ENCODE data around the gene RIMBP2. TPM values are rescaled to one million over a fixed set of nuclear protein-coding genes. Genes with fewer than 3 reads are reported as not detected.

Gene RIMBP2
- total and polyA plus RNA-seq, 2 donors = 1.3 to 2.7 TPM

- WGBS = 83% methylated on average over 12 of the region's 12 CpGs
- Histone ChIP-seq H3K4me3 (ENCODE audit: low read depth, low read length) (no peak overlapping the region), H3K4me1 (ENCODE audit: insufficient read depth) (no peaks in the 10 kb centered on the region), H3K27ac (ENCODE audit: low read depth) (no peak overlapping the region), H3K36me3 (ENCODE audit: insufficient read depth) (no peaks in the 10 kb centered on the region)
- no peak for DNase-seq (ENCODE audit: extremely low spot score)
Observed at GRCh38 chr12:130511285-130511684, 204.8 kb downstream of the RIMBP2 start.

GRCh38 chr12:130509454-130509853 lies 206.6 kb downstream of the RIMBP2 start:
- H3K27ac ChIP-seq (ENCODE audit: low read depth) = no peak overlapping the region
- H3K4me3 ChIP-seq (ENCODE audit: low read depth, low read length) = no peak overlapping the region
- no peaks in the 10 kb centered on the region for H3K4me1 ChIP-seq (ENCODE audit: insufficient read depth)
- 77% methylated on average over 5 of the region's 5 CpGs for WGBS
- no peaks in the 10 kb centered on the region for H3K36me3 ChIP-seq (ENCODE audit: insufficient read depth)
- no peak for DNase-seq (ENCODE audit: extremely low spot score)

- no peaks in the 10 kb centered on the region for H3K36me3 ChIP-seq (ENCODE audit: insufficient read depth)
- H3K4me3 ChIP-seq (ENCODE audit: low read depth, low read length) = no peak overlapping the region
- DNase-seq (ENCODE audit: extremely low spot score) = no peak
- H3K27ac ChIP-seq (ENCODE audit: low read depth) = no peak overlapping the region
- 78% methylated on average over 6 of the region's 6 CpGs for WGBS
- H3K4me1 ChIP-seq (ENCODE audit: insufficient read depth) = no peaks in the 10 kb centered on the region
Observed at GRCh38 chr12:130508847-130509246, 207.3 kb downstream of the RIMBP2 start.

- Histone ChIP-seq H3K4me1 (ENCODE audit: insufficient read depth) (no peaks in the 10 kb centered on the region), H3K4me3 (ENCODE audit: low read depth, low read length) (no peak overlapping the region), H3K27ac (ENCODE audit: low read depth) (no peak overlapping the region), H3K36me3 (ENCODE audit: insufficient read depth) (no peaks in the 10 kb centered on the region)
- WGBS = 74% methylated on average over 5 of the region's 5 CpGs
- no peak for DNase-seq (ENCODE audit: extremely low spot score)
Observed at GRCh38 chr12:130508318-130508717, 207.8 kb downstream of the RIMBP2 start.

- DNase-seq (ENCODE audit: extremely low spot score) = no peak
- H3K4me3 ChIP-seq (ENCODE audit: low read depth, low read length) = no peak overlapping the region
- 75% methylated on average over 4 of the region's 4 CpGs for WGBS
Observed at GRCh38 chr12:130506844-130507243, 209.3 kb downstream of the RIMBP2 start.

GRCh38 chr12:130504840-130505175 lies 211.3 kb downstream of the RIMBP2 start:
- Histone ChIP-seq H3K36me3 (ENCODE audit: insufficient read depth) (no peaks in the 10 kb centered on the region), H3K27ac (ENCODE audit: low read depth) (no peak overlapping the region), H3K4me1 (ENCODE audit: insufficient read depth) (no peaks in the 10 kb centered on the region), H3K4me3 (ENCODE audit: low read depth, low read length) (no peak overlapping the region)
- no peak for DNase-seq (ENCODE audit: extremely low spot score)
- WGBS = 54% methylated on average over 5 of the region's 5 CpGs

More at GRCh38 chr12:130506844-130507243, 209.3 kb downstream of the RIMBP2 start:
- Histone ChIP-seq H3K36me3 (ENCODE audit: insufficient read depth) (no peaks in the 10 kb centered on the region), H3K27ac (ENCODE audit: low read depth) (no peak overlapping the region), H3K4me1 (ENCODE audit: insufficient read depth) (no peaks in the 10 kb centered on the region)

- Histone ChIP-seq H3K4me3 (ENCODE audit: low read depth, low read length) (no peak overlapping the region), H3K36me3 (ENCODE audit: insufficient read depth) (no peaks in the 10 kb centered on the region), H3K4me1 (ENCODE audit: insufficient read depth) (no peaks in the 10 kb centered on the region), H3K27ac (ENCODE audit: low read depth) (no peak overlapping the region)
- no peak for DNase-seq (ENCODE audit: extremely low spot score)
- 56% methylated on average over 18 of the region's 18 CpGs for WGBS
Observed at GRCh38 chr12:130504110-130504839, 211.8 kb downstream of the RIMBP2 start.

- WGBS = 82% methylated on average over 8 of the region's 8 CpGs
- Histone ChIP-seq H3K36me3 (ENCODE audit: insufficient read depth) (no peaks in the 10 kb centered on the region), H3K27ac (ENCODE audit: low read depth) (no peak overlapping the region), H3K4me3 (ENCODE audit: low read depth, low read length) (no peak overlapping the region), H3K4me1 (ENCODE audit: insufficient read depth) (no peaks in the 10 kb centered on the region)
- DNase-seq (ENCODE audit: extremely low spot score) = no peak
Observed at GRCh38 chr12:130501821-130502220, 214.3 kb downstream of the RIMBP2 start.

- no peaks in the 10 kb centered on the region for H3K36me3 ChIP-seq (ENCODE audit: insufficient read depth)
- H3K4me3 ChIP-seq (ENCODE audit: low read depth, low read length) = no peak overlapping the region
- 80% methylated on average over 16 of the region's 16 CpGs for WGBS
- H3K4me1 ChIP-seq (ENCODE audit: insufficient read depth) = no peaks in the 10 kb centered on the region
- no peak overlapping the region for H3K27ac ChIP-seq (ENCODE audit: low read depth)
- no peak for DNase-seq (ENCODE audit: extremely low spot score)
Observed at GRCh38 chr12:130500835-130501330, 215.2 kb downstream of the RIMBP2 start.

- H3K4me3 ChIP-seq (ENCODE audit: low read depth, low read length) = no peak overlapping the region
- H3K4me1 ChIP-seq (ENCODE audit: insufficient read depth) = no peaks in the 10 kb centered on the region
- 65% methylated on average over 4 of the region's 4 CpGs for WGBS
- H3K36me3 ChIP-seq (ENCODE audit: insufficient read depth) = no peaks in the 10 kb centered on the region
- no peak for DNase-seq (ENCODE audit: extremely low spot score)
- H3K27ac ChIP-seq (ENCODE audit: low read depth) = no peak overlapping the region
Observed at GRCh38 chr12:130499474-130499873, 216.6 kb downstream of the RIMBP2 start.

GRCh38 chr12:130498589-130499385 lies 217.3 kb downstream of the RIMBP2 start:
- Histone ChIP-seq H3K4me1 (ENCODE audit: insufficient read depth) (no peaks in the 10 kb centered on the region), H3K4me3 (ENCODE audit: low read depth, low read length) (no peak overlapping the region), H3K27ac (ENCODE audit: low read depth) (no peak overlapping the region), H3K36me3 (ENCODE audit: insufficient read depth) (no peaks in the 10 kb centered on the region)
- 79% methylated on average over 7 of the region's 7 CpGs for WGBS
- no peak for DNase-seq (ENCODE audit: extremely low spot score)

GRCh38 chr12:130497991-130498390 lies 218.1 kb downstream of the RIMBP2 start:
- DNase-seq (ENCODE audit: extremely low spot score) = no peak
- H3K27ac ChIP-seq (ENCODE audit: low read depth) = no peak overlapping the region
- H3K4me3 ChIP-seq (ENCODE audit: low read depth, low read length) = no peak overlapping the region
- 80% methylated on average over 10 of the region's 10 CpGs for WGBS
- H3K36me3 ChIP-seq (ENCODE audit: insufficient read depth) = no peaks in the 10 kb centered on the region
- H3K4me1 ChIP-seq (ENCODE audit: insufficient read depth) = no peaks in the 10 kb centered on the region

GRCh38 chr12:130497321-130497720 lies 218.8 kb downstream of the RIMBP2 start:
- DNase-seq (ENCODE audit: extremely low spot score) = no peak
- Histone ChIP-seq H3K4me3 (ENCODE audit: low read depth, low read length) (no peak overlapping the region), H3K4me1 (ENCODE audit: insufficient read depth) (no peaks in the 10 kb centered on the region), H3K27ac (ENCODE audit: low read depth) (no peak overlapping the region), H3K36me3 (ENCODE audit: insufficient read depth) (no peaks in the 10 kb centered on the region)
- WGBS = 69% methylated on average over 12 of the region's 12 CpGs

- no peak for DNase-seq (ENCODE audit: extremely low spot score)
- Histone ChIP-seq H3K4me3 (ENCODE audit: low read depth, low read length) (no peak overlapping the region), H3K27ac (ENCODE audit: low read depth) (no peak overlapping the region), H3K36me3 (ENCODE audit: insufficient read depth) (no peaks in the 10 kb centered on the region), H3K4me1 (ENCODE audit: insufficient read depth) (no peaks in the 10 kb centered on the region)
- 77% methylated on average over 14 of the region's 14 CpGs for WGBS
Observed at GRCh38 chr12:130496516-130497120, 219.5 kb downstream of the RIMBP2 start.

Data from urinary bladder (tissue), 4 donors.